H1 (cell line): ENCODE results near the gene ANKRD11.

Source experiments
- ASH2L ChIP-seq: fragments of 200-600, 300-600 bp; sonication (generic); IDR thresholded peaks from one replicate; pipeline ENCODE4 v1.7.1; 2017; ENCODE audit warnings: low read length
- CTCF ChIP-seq, 3 experiments: IDR thresholded peaks; 1 replicate in 2 of 3; 2 replicates in 1 of 3; pipeline versions ENCODE4 v1.5.1 to v1.6.1; 2011; ENCODE audit warnings: low read length in 3 of 3, mild to moderate bottlenecking in 3 of 3, inconsistent platforms in 2 of 3, low read depth in 1 of 3, moderate library complexity in 1 of 3; ENCODE audit not compliant: insufficient read depth in 1 of 3; ENCODE audit errors: control extremely low read depth in 1 of 3
- EP300 ChIP-seq, 2 experiments: IDR thresholded peaks; 1 replicate in 1 of 2; 2 replicates in 1 of 2; pipeline ENCODE4 v1.6.1; 2011 to 2012; ENCODE audit warnings: low read depth in 2 of 2, low read length in 2 of 2, mild to moderate bottlenecking in 2 of 2, borderline replicate concordance in 1 of 2, inconsistent platforms in 1 of 2, moderate library complexity in 1 of 2
- NRF1 ChIP-seq: IDR thresholded peaks from 2 replicates; pipeline ENCODE4 v1.6.1; 2011; ENCODE audit warnings: mild to moderate bottlenecking, low read depth, low read length, improper control_type of control experiment
- USF2 ChIP-seq: IDR thresholded peaks from 2 replicates; pipeline ENCODE4 v1.6.1; 2011; ENCODE audit warnings: low read length, improper control_type of control experiment

GRCh38 chr16:89265647-89266046 lies 224.7 kb downstream of the ANKRD11 start:
- TF ChIP-seq USF2: no peak
- no peak for TF ChIP-seq CTCF (IDR thresholded peaks at IDR 0.05; ENCODE audit: control extremely low read depth in 1 of 3, insufficient read depth in 1 of 3, low read depth in 1 of 3, low read length in 3 of 3)
- no peak for TF ChIP-seq EP300 (IDR thresholded peaks at IDR 0.05; ENCODE audit: borderline replicate concordance in 1 of 2, low read depth in 2 of 2, low read length in 2 of 2)
- no peak for TF ChIP-seq NRF1
- no peak for TF ChIP-seq ASH2L
